ENCODE results near the gene VEZF1.

DNA sequence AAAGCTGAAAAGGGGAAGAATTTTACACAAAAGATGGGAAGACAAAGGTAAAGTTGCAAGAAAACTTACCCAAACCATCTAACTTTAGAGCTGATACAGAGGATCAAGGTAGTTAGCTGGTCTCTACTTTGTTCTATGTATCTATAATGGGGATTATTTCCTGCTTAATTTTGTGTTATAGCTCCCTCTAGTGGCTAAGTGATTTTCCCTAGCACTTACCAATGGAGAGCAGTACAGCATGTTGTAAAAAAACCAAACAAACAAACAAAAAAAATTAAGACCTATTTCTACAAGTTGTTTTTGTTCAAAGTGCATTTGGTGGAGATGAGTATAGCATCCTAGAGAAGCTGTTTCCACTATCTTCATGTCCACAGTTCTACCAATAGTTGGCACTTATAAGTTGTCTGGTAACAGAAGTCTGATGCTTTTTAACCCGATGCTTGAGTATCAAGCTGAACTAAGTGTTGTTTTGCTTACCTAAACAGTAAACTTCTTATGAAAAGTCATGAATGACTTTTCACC is 11.5 kb upstream of the VEZF1 start:
- TF ChIP-seq, protein P1, sequence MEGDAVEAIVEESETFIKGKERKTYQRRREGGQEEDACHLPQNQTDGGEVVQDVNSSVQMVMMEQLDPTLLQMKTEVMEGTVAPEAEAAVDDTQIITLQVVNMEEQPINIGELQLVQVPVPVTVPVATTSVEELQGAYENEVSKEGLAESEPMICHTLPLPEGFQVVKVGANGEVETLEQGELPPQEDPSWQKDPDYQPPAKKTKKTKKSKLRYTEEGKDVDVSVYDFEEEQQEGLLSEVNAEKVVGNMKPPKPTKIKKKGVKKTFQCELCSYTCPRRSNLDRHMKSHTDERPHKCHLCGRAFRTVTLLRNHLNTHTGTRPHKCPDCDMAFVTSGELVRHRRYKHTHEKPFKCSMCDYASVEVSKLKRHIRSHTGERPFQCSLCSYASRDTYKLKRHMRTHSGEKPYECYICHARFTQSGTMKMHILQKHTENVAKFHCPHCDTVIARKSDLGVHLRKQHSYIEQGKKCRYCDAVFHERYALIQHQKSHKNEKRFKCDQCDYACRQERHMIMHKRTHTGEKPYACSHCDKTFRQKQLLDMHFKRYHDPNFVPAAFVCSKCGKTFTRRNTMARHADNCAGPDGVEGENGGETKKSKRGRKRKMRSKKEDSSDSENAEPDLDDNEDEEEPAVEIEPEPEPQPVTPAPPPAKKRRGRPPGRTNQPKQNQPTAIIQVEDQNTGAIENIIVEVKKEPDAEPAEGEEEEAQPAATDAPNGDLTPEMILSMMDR (IDR thresholded peaks at IDR 0.05; ENCODE audit: poor library complexity), result peak; percentile 87
- no peak for TF ChIP-seq EZH2 (IDR thresholded peaks at IDR 0.05; ENCODE audit: borderline replicate concordance)
